HepG2 (cell line): ENCODE measurements around the gene FCHO2. TPM values are rescaled to one million over a fixed set of nuclear protein-coding genes. Genes with fewer than 3 reads are reported as not detected.

Source experiments
- ARHGAP35 ChIP-seq: sonication (generic); formaldehyde crosslinking; IDR thresholded peaks from 2 replicates; pipeline ENCODE4 v1.9.0; 2022; ENCODE audit warnings: mild to moderate bottlenecking, inconsistent platforms, moderate library complexity, missing genetic modification reagents, borderline replicate concordance
- FOXJ3 ChIP-seq: sonication (generic); formaldehyde crosslinking; IDR thresholded peaks from 2 replicates; pipeline ENCODE4 v1.4.0; 2020; ENCODE audit warnings: missing genetic modification reagents, mild to moderate bottlenecking, borderline replicate concordance
- FOXO1 ChIP-seq: sonication (generic); formaldehyde crosslinking; IDR thresholded peaks from 2 replicates; pipeline ENCODE4 v1.4.0; 2020; ENCODE audit warnings: missing genetic modification reagents
- PBX2 ChIP-seq: IDR thresholded peaks from 2 replicates; pipeline ENCODE4 v1.6.1; 2016; ENCODE audit warnings: control low read depth
- RELA ChIP-seq: sonication (generic); formaldehyde crosslinking; IDR thresholded peaks from 2 replicates; pipeline ENCODE4 v1.4.0; 2020; ENCODE audit warnings: missing genetic modification reagents
- SNAI1 ChIP-seq: sonication (generic); formaldehyde crosslinking; IDR thresholded peaks from 2 replicates; pipeline ENCODE4 v1.5.0; 2020; ENCODE audit warnings: mild to moderate bottlenecking, missing genetic modification reagents, borderline replicate concordance
- ZFP37 ChIP-seq: sonication (generic); formaldehyde crosslinking; IDR thresholded peaks from 2 replicates; pipeline ENCODE4 v1.4.0; 2020; ENCODE audit warnings: missing genetic modification reagents, borderline replicate concordance
- ZMAT3 ChIP-seq: sonication (generic); formaldehyde crosslinking; conservative IDR thresholded peaks from 2 replicates; pipeline ENCODE4 v1.7.0; 2021; ENCODE audit warnings: missing genetic modification reagents
- ZNF407 ChIP-seq: sonication (generic); formaldehyde crosslinking; IDR thresholded peaks from one replicate; pipeline ENCODE4 v1.5.1; 2020; ENCODE audit warnings: mild to moderate bottlenecking, missing genetic modification reagents; ENCODE audit errors: not compliant biosample characterization
- ZNF44 ChIP-seq: sonication (generic); formaldehyde crosslinking; IDR thresholded peaks from 2 replicates; pipeline ENCODE4 v1.5.1; 2020; ENCODE audit warnings: mild to moderate bottlenecking, missing genetic modification reagents
- ZNF850 ChIP-seq: sonication (generic); formaldehyde crosslinking; conservative IDR thresholded peaks from 2 replicates; pipeline ENCODE4 v1.9.0; 2021; ENCODE audit warnings: mild to moderate bottlenecking, missing genetic modification reagents
- polyA plus RNA-seq, 8 experiments: library from polyadenylated mRNA; depleted of rRNA in 3 of 8; stranded (reverse) in 7 of 8; unstranded in 1 of 8; fragments of >200 nt; fragmentation: Illumina TruSeq in 4 of 8; extraction: Trizol in 4 of 8; gene quantifications; 2 replicates each; pipeline versions ENCODE4 v1.2.1 to v1.2.3, GENCODE V29; 2011 to 2016; ENCODE audit warnings: low read depth in 4 of 8, missing spikeins in 1 of 8, mixed read lengths in 1 of 8; ENCODE audit not compliant: insufficient read depth in 1 of 8
- total RNA-seq, 5 experiments: library from RNA; depleted of rRNA; stranded (reverse); fragments of >200 nt; fragmentation: Illumina TruSeq; extraction: Trizol; gene quantifications; 2 replicates each; pipeline ENCODE4 v1.2.3, GENCODE V29; 2016; ENCODE audit warnings: low read depth in 1 of 5
- TF ChIP-seq, protein P1 (sequence below), 2 experiments: fragments of 450-650 bp in 1 of 2; sonication (generic) in 1 of 2; formaldehyde crosslinking; IDR thresholded peaks; 2 replicates each; pipeline versions ENCODE4 v1.5.0 to v1.8.0; 2020 to 2022; ENCODE audit warnings: mild to moderate bottlenecking in 1 of 2, missing genetic modification reagents in 1 of 2

The FCHO2 gene
- total and polyA plus RNA-seq, 2 of the 13 experiments (the other 11 are each of a cell fraction or from before 2014, with no cell fraction given), result 11.6 to 17.3 TPM

DNA sequence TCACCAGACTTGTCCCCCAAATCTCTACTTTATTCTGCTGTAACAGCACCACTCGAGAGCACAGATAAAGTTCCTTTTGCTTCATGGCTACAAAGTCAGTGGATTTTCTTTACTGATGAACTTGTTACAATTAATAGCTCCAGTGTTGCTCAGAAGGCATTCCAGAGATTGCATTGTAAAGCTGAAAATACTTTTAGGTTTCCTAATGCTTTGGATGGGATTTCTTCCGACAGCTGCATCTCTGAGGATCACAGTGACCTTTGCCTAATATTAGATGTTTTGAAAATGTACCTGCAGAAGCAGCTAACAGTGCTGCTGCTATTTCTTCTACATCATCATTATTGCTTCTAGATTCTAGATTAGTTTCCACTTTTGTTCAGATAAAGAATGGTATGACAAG, 105.8 kb downstream of the FCHO2 start (continued):
- no peak for TF ChIP-seq FOXO1 (CRISPR knock-in tag)
- TF ChIP-seq ZNF850 (CRISPR knock-in tag), result no peak
- TF ChIP-seq PBX2 (CRISPR knock-in tag), result no peak
- no peak for TF ChIP-seq RELA (CRISPR knock-in tag)
- no peak for TF ChIP-seq ZFP37 (CRISPR knock-in tag)
- no peak for TF ChIP-seq SNAI1 (CRISPR knock-in tag)
- TF ChIP-seq, protein P1, sequence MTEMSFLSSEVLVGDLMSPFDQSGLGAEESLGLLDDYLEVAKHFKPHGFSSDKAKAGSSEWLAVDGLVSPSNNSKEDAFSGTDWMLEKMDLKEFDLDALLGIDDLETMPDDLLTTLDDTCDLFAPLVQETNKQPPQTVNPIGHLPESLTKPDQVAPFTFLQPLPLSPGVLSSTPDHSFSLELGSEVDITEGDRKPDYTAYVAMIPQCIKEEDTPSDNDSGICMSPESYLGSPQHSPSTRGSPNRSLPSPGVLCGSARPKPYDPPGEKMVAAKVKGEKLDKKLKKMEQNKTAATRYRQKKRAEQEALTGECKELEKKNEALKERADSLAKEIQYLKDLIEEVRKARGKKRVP (CRISPR knock-in tag; IDR thresholded peaks at IDR 0.05), result no peak
- TF ChIP-seq FOXJ3 (CRISPR knock-in tag), result no peak
- TF ChIP-seq ZMAT3, result no peak
- no peak for TF ChIP-seq ZNF44 (CRISPR knock-in tag)
- TF ChIP-seq ZNF407, result no peak
- TF ChIP-seq ARHGAP35 (CRISPR knock-in tag), result no peak
